GM23248 (cell line): ENCODE data around the gene LDLRAD4. TPM values are rescaled to one million over a fixed set of nuclear protein-coding genes. Genes with fewer than 3 reads are reported as not detected.
A peak's percentile ranks its signal among the peaks of the same experiment; 100 is the strongest.

Source experiments
- DNase-seq: peaks from one replicate; pipeline ENCODE4 v3.0.0-alpha.2; 2015
- H2AFZ ChIP-seq: fragments of 200-600 bp; sonication (generic); 2 replicates; pipeline ENCODE4 v1.6.1; 2016; ENCODE audit warnings: antibody characterized with exemption
- H3F3A ChIP-seq: fragments of 200-600 bp; sonication (generic); 2 replicates; pipeline ENCODE4 v1.6.1; 2016; ENCODE audit warnings: mild to moderate bottlenecking, antibody characterized with exemption, mixed run types; ENCODE audit not compliant: insufficient read depth
- H3K27ac ChIP-seq: fragments of 200-600 bp; sonication (generic); 2 replicates; pipeline ENCODE4 v1.5.1; 2016; ENCODE audit warnings: mild to moderate bottlenecking
- H3K27me3 ChIP-seq: fragments of 200-600 bp; sonication (generic); replicated peaks from 2 replicates; pipeline ENCODE4 v1.6.1; 2016; ENCODE audit warnings: mild to moderate bottlenecking; ENCODE audit not compliant: insufficient read depth
- H3K36me3 ChIP-seq: fragments of 200-600 bp; sonication (generic); 2 replicates; pipeline ENCODE4 v1.6.1; 2016; ENCODE audit warnings: low read depth, mild to moderate bottlenecking
- H3K4me1 ChIP-seq: fragments of 200-600 bp; sonication (generic); 2 replicates; pipeline ENCODE4 v1.6.1; 2016; ENCODE audit warnings: mild to moderate bottlenecking; ENCODE audit not compliant: insufficient read depth
- H3K4me2 ChIP-seq: fragments of 200-600 bp; sonication (generic); one replicate; pipeline ENCODE4 v1.6.1; 2016; ENCODE audit warnings: mild to moderate bottlenecking; ENCODE audit not compliant: unreplicated experiment
- H3K4me3 ChIP-seq: fragments of 200-600 bp; sonication (generic); 2 replicates; pipeline ENCODE4 v1.5.1; 2016; ENCODE audit warnings: mild to moderate bottlenecking
- H3K79me2 ChIP-seq: fragments of 200-600 bp; sonication (generic); 2 replicates; pipeline ENCODE4 v1.6.1; 2016; ENCODE audit warnings: mild to moderate bottlenecking; ENCODE audit not compliant: insufficient read depth
- H3K9ac ChIP-seq: fragments of 200-600 bp; sonication (generic); 2 replicates; pipeline ENCODE4 v1.6.1; 2016; ENCODE audit warnings: mild to moderate bottlenecking
- H3K9me2 ChIP-seq: fragments of 200-600 bp; sonication (generic); 2 replicates; pipeline ENCODE4 v1.6.1; 2016; ENCODE audit warnings: mixed run types, mild to moderate bottlenecking, moderate library complexity; ENCODE audit not compliant: insufficient read depth
- H3K9me3 ChIP-seq: fragments of 200-600 bp; sonication (generic); one replicate; pipeline ENCODE4 v1.6.1; 2017; ENCODE audit warnings: low read depth
- H4K20me1 ChIP-seq: fragments of 200-600 bp; sonication (generic); 2 replicates; pipeline ENCODE4 v1.6.0; 2016; ENCODE audit not compliant: insufficient read depth
- EZH2 ChIP-seq: fragments of 200-600 bp; sonication (generic); IDR thresholded peaks from 2 replicates; pipeline ENCODE4 v1.6.1; 2018; ENCODE audit warnings: antibody characterized with exemption, mild to moderate bottlenecking; ENCODE audit not compliant: insufficient read depth, poor library complexity, severe bottlenecking
- EZH2phosphoT487 ChIP-seq: fragments of 200-600 bp; sonication (generic); IDR thresholded peaks from 2 replicates; pipeline ENCODE4 v1.6.1; 2018; ENCODE audit warnings: antibody characterized with exemption, moderate library complexity, mild to moderate bottlenecking, low read depth; ENCODE audit not compliant: insufficient read depth
- WGBS, 2 experiments: methylation state at CpG; one replicate each; pipeline ENCODE4 v1.1.6; 2015 to 2017; ENCODE audit warnings: low lambda C conversion rate in 2 of 2, low coverage in 1 of 2; ENCODE audit errors: missing lambda C conversion rate in 2 of 2; 5-methylcytosine and 5-hydroxymethylcytosine counted together
- in situ Hi-C: fragments of 300-500 bp; cut with MboI; formaldehyde crosslinking; loops from 2 replicates; pipeline ENCODE4 v1.15.0; 2020
- polyA plus RNA-seq: library from polyadenylated mRNA; unstranded; fragments of >200 nt; fragmentation: Nextera tagmentation; extraction: Ambion mirVana; gene quantifications from 2 replicates; pipeline ENCODE4 v1.2.1, GENCODE V29; 2016
- total RNA-seq: library from RNA; depleted of rRNA; stranded (reverse); fragments of >200 nt; shearing (Covaris generic); gene quantifications from 2 replicates; pipeline ENCODE4 v1.2.3, GENCODE V29; 2014; rRNA removed

LDLRAD4 gene
- total RNA-seq (not detected in 2 replicates), polyA plus RNA-seq (not detected in 2 replicates)

GRCh38 chr18:13218368-13218991 lies at the start of gene LDLRAD4:
Gene LDLRAD4 (plus strand): TSS chr18:13218760.
- TF ChIP-seq EZH2phosphoT487 (no peak), EZH2 (peak; percentile 92)
- in situ Hi-C loops = loop anchor here (10.0 kb wide), 1 partner anchor 306 kb away; no protein-coding TSS in a partner anchor

DNA sequence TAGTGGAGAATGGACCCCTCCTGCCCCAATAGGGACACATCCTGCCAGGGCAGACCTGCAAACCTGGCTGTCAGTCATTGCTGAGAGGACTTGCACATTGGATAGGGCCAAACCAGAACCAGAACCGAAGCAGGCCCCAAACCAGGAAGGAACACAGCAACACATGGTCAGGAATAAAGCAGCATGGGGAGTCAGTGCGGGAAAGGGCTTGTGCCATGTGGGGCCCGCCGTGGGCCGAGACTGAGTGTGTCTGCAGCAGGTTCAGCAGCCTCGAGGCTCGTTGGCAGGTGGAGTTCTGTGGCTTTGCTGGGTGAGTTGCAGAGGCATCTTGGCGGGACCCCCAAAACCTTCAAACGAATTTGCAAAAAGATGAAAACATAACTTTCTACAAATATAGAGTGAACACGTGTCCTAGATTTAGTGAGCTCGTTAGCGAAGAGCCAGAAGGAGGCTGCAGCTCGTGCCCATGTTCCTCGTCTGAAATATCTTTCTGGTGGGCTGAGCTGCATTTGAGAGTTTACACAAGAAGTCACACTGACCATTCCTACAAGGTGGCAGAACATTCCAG lies 44.9 kb upstream of the LDLRAD4 start:
- Histone ChIP-seq H3K9me2 (no peaks in the 10 kb centered on the region), H3K4me3 (no peak overlapping the region), H3K27ac (no peak overlapping the region), H3K4me1 (no peaks in the 10 kb centered on the region), H3K9ac (no peak overlapping the region), H3K9me3 (no peaks in the 10 kb centered on the region), H3K36me3 (no peaks in the 10 kb centered on the region), H3K79me2 (no peaks in the 10 kb centered on the region), H3K27me3 (peaks cover 3% of the 10 kb centered on the region; the same call in 1 of the 2 replicates), H3K4me2 (no peak overlapping the region), H2AFZ (no peak overlapping the region), H4K20me1 (no peaks in the 10 kb centered on the region), H3F3A (no peaks in the 10 kb centered on the region)
- DNase-seq = no peak
- TF ChIP-seq EZH2phosphoT487 = no peak
- no peak for TF ChIP-seq EZH2
- in situ Hi-C loops = loop anchor here (25.0 kb wide), 1 partner anchor 436 kb away; no protein-coding TSS in a partner anchor
- WGBS, 2 experiments = 58 to 66% methylated on average over 14 of the region's 14 CpGs

More at GRCh38 chr18:13218368-13218991, at the start of gene LDLRAD4:
- peaks cover 7% of the 10 kb centered on the region; the same call in 1 of the 2 replicates for H3F3A ChIP-seq
- no peak within 1 kb of the TSS for H3K27ac ChIP-seq
- H2AFZ ChIP-seq = no peak within 1 kb of the TSS
- no peaks in the 10 kb centered on the region for H3K36me3 ChIP-seq
- H3K9me3 ChIP-seq = no peaks in the 10 kb centered on the region
- no peaks in the 10 kb centered on the region for H3K9me2 ChIP-seq
- H3K4me3 ChIP-seq = peak within 1 kb of the TSS; percentile 51
- WGBS, 2 experiments = 2 to 3% methylated on average over 27 to 35 of the region's 57 CpGs
- H3K4me1 ChIP-seq = no peaks in the 10 kb centered on the region
- DNase-seq = peak; percentile 27
- H3K27me3 ChIP-seq = peaks cover 81% of the 10 kb centered on the region
- H3K9ac ChIP-seq = no peak within 1 kb of the TSS
- no peaks in the 10 kb centered on the region for H3K79me2 ChIP-seq
- H4K20me1 ChIP-seq = no peaks in the 10 kb centered on the region
- peak within 1 kb of the TSS; percentile 28 for H3K4me2 ChIP-seq

GRCh38 chr18:13175266-13175665 lies 43.3 kb upstream of the LDLRAD4 start:
- Histone ChIP-seq H3K9me2 (no peaks in the 10 kb centered on the region), H3K9me3 (no peaks in the 10 kb centered on the region), H3K36me3 (no peaks in the 10 kb centered on the region), H3F3A (no peaks in the 10 kb centered on the region), H3K27me3 (no peaks in the 10 kb centered on the region; the same call in 1 of the 2 replicates), H3K4me2 (no peak overlapping the region), H3K4me3 (no peak overlapping the region), H3K9ac (no peak overlapping the region), H2AFZ (no peak overlapping the region), H4K20me1 (no peaks in the 10 kb centered on the region), H3K27ac (no peak overlapping the region), H3K79me2 (no peaks in the 10 kb centered on the region), H3K4me1 (no peaks in the 10 kb centered on the region)
- WGBS, 2 experiments = 41 to 61% methylated on average over 8 of the region's 8 CpGs
- TF ChIP-seq EZH2phosphoT487 (no peak), EZH2 (no peak)
- in situ Hi-C loops = no loop called here
- no peak for DNase-seq

DNA sequence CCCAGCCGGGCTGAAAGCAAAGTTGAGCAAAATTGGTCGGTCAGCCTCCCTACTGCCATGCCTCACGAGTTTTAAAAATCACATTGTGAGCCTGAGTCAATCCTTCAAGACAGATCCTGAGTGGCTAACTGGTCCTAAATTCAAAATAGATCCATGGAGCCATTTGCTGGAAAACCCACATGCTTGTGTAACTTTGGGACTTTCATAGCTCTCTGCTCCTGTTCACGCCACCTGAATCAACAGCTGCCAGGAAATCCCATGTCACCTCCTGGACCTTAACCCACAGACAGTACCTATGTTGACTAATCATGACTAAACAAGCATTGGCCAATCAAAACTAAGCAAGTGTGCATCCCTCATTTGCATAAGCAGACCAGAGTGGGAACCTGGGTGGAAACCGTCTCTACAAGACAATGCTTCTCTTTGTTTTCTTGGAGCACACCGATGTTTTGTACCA lies 42.8 kb upstream of the LDLRAD4 start:
- H3K4me2 ChIP-seq = no peak overlapping the region

More for the DNA sequence above, 42.8 kb upstream of the LDLRAD4 start:
- no peaks in the 10 kb centered on the region for H3K9me3 ChIP-seq
- WGBS, 2 experiments = 63 to 69% methylated on average over 6 of the region's 6 CpGs
- H3K9ac ChIP-seq = no peak overlapping the region
- H4K20me1 ChIP-seq = no peaks in the 10 kb centered on the region
- no peak for DNase-seq
- H3K79me2 ChIP-seq = no peaks in the 10 kb centered on the region
- H3K4me3 ChIP-seq = no peak overlapping the region
- TF ChIP-seq EZH2phosphoT487 = no peak
- no peak for TF ChIP-seq EZH2
- in situ Hi-C loops = no loop called here
- H3K4me1 ChIP-seq = no peaks in the 10 kb centered on the region
- H2AFZ ChIP-seq = no peak overlapping the region
- no peak overlapping the region for H3K27ac ChIP-seq
- no peaks in the 10 kb centered on the region for H3F3A ChIP-seq
- H3K36me3 ChIP-seq = no peaks in the 10 kb centered on the region
- H3K9me2 ChIP-seq = no peaks in the 10 kb centered on the region
- H3K27me3 ChIP-seq = peaks cover 2% of the 10 kb centered on the region; the same call in 1 of the 2 replicates
